ENCODE data around the gene ATP6V1C2.
A peak's percentile ranks its signal among the peaks of the same experiment; 100 is the strongest.
"Not testable (repeated sequence)": the region's sequence is repeated elsewhere in the genome, so short reads cannot be mapped to it uniquely, and the experiment has no call there.

Gene ATP6V1C2

GRCh38 chr2:10787176-10787968 lies 65.9 kb downstream of the ATP6V1C2 start:
- peak; percentile 33 to 45 for DNase-seq

- no peak for DNase-seq
These were observed 67.4 kb downstream of the ATP6V1C2 start for GRCh38 chr2:10788855-10789254.

- no peak for DNase-seq
These were observed 69.0 kb downstream of the ATP6V1C2 start for GRCh38 chr2:10790228-10790973.

- DNase-seq: no peak
These were observed 70.7 kb downstream of the ATP6V1C2 start for GRCh38 chr2:10792001-10792634.

GRCh38 chr2:10792660-10793400 lies 71.4 kb downstream of the ATP6V1C2 start:
- DNase-seq: no peak

- DNase-seq: no peak
These were observed 72.4 kb downstream of the ATP6V1C2 start for GRCh38 chr2:10793816-10794215.

GRCh38 chr2:10794876-10795275 lies 73.4 kb downstream of the ATP6V1C2 start:
- DNase-seq: no peak

- no peak for DNase-seq
These were observed 74.1 kb downstream of the ATP6V1C2 start for GRCh38 chr2:10795508-10796046.

- DNase-seq: no peak
These were observed 75.3 kb downstream of the ATP6V1C2 start for GRCh38 chr2:10796703-10797102.

- DNase-seq: no peak
These were observed 77.4 kb downstream of the ATP6V1C2 start for GRCh38 chr2:10798783-10799182.

GRCh38 chr2:10800163-10800562 lies 78.7 kb downstream of the ATP6V1C2 start:
- DNase-seq: no peak

GRCh38 chr2:10802657-10803056 lies 81.2 kb downstream of the ATP6V1C2 start:
- no peak for DNase-seq

GRCh38 chr2:10805990-10806389 lies 84.6 kb downstream of the ATP6V1C2 start:
- not testable (repeated sequence) for DNase-seq

GRCh38 chr2:10806543-10806942 lies 85.1 kb downstream of the ATP6V1C2 start:
- no peak for DNase-seq

- peak; percentile 87 to 96 for DNase-seq
These were observed 89.1 kb downstream of the ATP6V1C2 start for GRCh38 chr2:10810202-10811161.

GRCh38 chr2:10811517-10811916 lies 90.1 kb downstream of the ATP6V1C2 start:
- no peak for DNase-seq

GRCh38 chr2:10812362-10813162 lies 91.1 kb downstream of the ATP6V1C2 start, which contains the start of gene PDIA6:
PDIA6 (minus strand) TSS chr2:10812785; CDS start chr2:10812696, 89 bp downstream.
- DNase-seq: peak; percentile 92 to 96

- DNase-seq: not testable (repeated sequence)
These were observed 92.0 kb downstream of the ATP6V1C2 start for GRCh38 chr2:10813163-10814138.

- no peak for DNase-seq
These were observed 92.7 kb downstream of the ATP6V1C2 start for GRCh38 chr2:10814142-10814541.

Data from NCI-H524 (cell line).